ENCODE data around the gene IL1RAP. TPM values are rescaled to one million over a fixed set of nuclear protein-coding genes. Genes with fewer than 3 reads are reported as not detected.

Gene IL1RAP
- total RNA-seq, 2 donors from 2014 or later: 3.4 to 6.3 TPM

- no peaks in the 10 kb centered on the region for H3K4me1 ChIP-seq
- H3K36me3 ChIP-seq: no peaks in the 10 kb centered on the region
- H3K27ac ChIP-seq: no peak overlapping the region
- TF ChIP-seq CTCF (IDR thresholded peaks at IDR 0.05): no peak
- H3K27me3 ChIP-seq: no peaks in the 10 kb centered on the region
- no peak overlapping the region for H3K4me3 ChIP-seq
- no peak for DNase-seq (ENCODE audit: low spot score)
- H3K9me3 ChIP-seq: no peaks in the 10 kb centered on the region
Measured at GRCh38 chr3:190607021-190607420, 93.1 kb downstream of the IL1RAP start.

GRCh38 chr3:190608850-190609589, 95.1 kb downstream of the IL1RAP start:
- Histone ChIP-seq H3K4me1 (no peaks in the 10 kb centered on the region), H3K36me3 (no peaks in the 10 kb centered on the region), H3K27me3 (no peaks in the 10 kb centered on the region), H3K9me3 (no peaks in the 10 kb centered on the region), H3K4me3 (no peak overlapping the region), H3K27ac (no peak overlapping the region)
- no peak for DNase-seq (ENCODE audit: low spot score)
- no peak for TF ChIP-seq CTCF (IDR thresholded peaks at IDR 0.05)

GRCh38 chr3:190614226-190615059, 100.6 kb downstream of the IL1RAP start:
- H3K4me1 ChIP-seq: no peaks in the 10 kb centered on the region
- no peaks in the 10 kb centered on the region for H3K36me3 ChIP-seq
- H3K27ac ChIP-seq: no peak overlapping the region
- H3K4me3 ChIP-seq: no peak overlapping the region
- no peak for DNase-seq (ENCODE audit: low spot score)
- H3K27me3 ChIP-seq: no peaks in the 10 kb centered on the region
- no peaks in the 10 kb centered on the region for H3K9me3 ChIP-seq
- no peak for TF ChIP-seq CTCF (IDR thresholded peaks at IDR 0.05)

GRCh38 chr3:190615060-190615384, 101.1 kb downstream of the IL1RAP start:
- Histone ChIP-seq H3K4me3 (no peak overlapping the region), H3K4me1 (no peaks in the 10 kb centered on the region), H3K27ac (no peak overlapping the region), H3K9me3 (no peaks in the 10 kb centered on the region), H3K36me3 (no peaks in the 10 kb centered on the region), H3K27me3 (no peaks in the 10 kb centered on the region)
- no peak for DNase-seq (ENCODE audit: low spot score)
- TF ChIP-seq CTCF (IDR thresholded peaks at IDR 0.05): no peak

GRCh38 chr3:190615607-190616006, 101.7 kb downstream of the IL1RAP start:
- no peaks in the 10 kb centered on the region for H3K27me3 ChIP-seq
- H3K36me3 ChIP-seq: no peaks in the 10 kb centered on the region
- TF ChIP-seq CTCF (IDR thresholded peaks at IDR 0.05): no peak
- DNase-seq (ENCODE audit: low spot score): no peak
- H3K4me3 ChIP-seq: no peak overlapping the region
- H3K27ac ChIP-seq: no peak overlapping the region
- H3K9me3 ChIP-seq: no peaks in the 10 kb centered on the region
- H3K4me1 ChIP-seq: no peaks in the 10 kb centered on the region

Measured in right atrium auricular region (tissue), 2 donors.